Activated naive CD4-positive, alpha-beta T cell treated with anti-CD3 and anti-CD28 coated beads, Interleukin-2, amount 50 U/mL, for 72 hours (primary cell): Measurements from ENCODE around the gene NOL4L. TPM values are rescaled to one million over a fixed set of nuclear protein-coding genes. Genes with fewer than 3 reads are reported as not detected.

Source experiments
- ATAC-seq, 2 donors: fragments of 150-1000 bp; cut with Tn5 transposase; 2 replicates each; pipeline ENCODE4 v1.10.0; 2021; ENCODE audit warnings: mild to moderate bottlenecking in 2 of 2, moderate library complexity in 2 of 2
- DNase-seq, 2 donors: peaks; one replicate each; pipeline ENCODE4 v3.0.0; 2021 to 2022; ENCODE audit warnings: low spot score in 2 of 2
- H3K27ac Mint-ChIP-seq, 2 donors: one replicate each; pipeline ENCODE4 v1.8.0; 2022; ENCODE audit warnings: mild to moderate bottlenecking in 2 of 2, mixed read lengths in 2 of 2
- H3K36me3 Mint-ChIP-seq, 2 donors: one replicate each; pipeline ENCODE4 v1.8.0; 2022; ENCODE audit warnings: mixed read lengths in 2 of 2
- H3K9me3 Mint-ChIP-seq, 2 donors: one replicate each; pipeline ENCODE4 v1.8.0; 2022; ENCODE audit warnings: mixed read lengths in 2 of 2
- total RNA-seq, 2 donors: library from RNA; stranded (reverse); gene quantifications; one replicate each; pipeline ENCODE4 v1.2.3, GENCODE V29; 2022

Gene NOL4L
- total RNA-seq, 2 donors from 2014 or later = 21.2 to 30.7 TPM

GRCh38 chr20:32462900-32463641 lies 122.1 kb downstream of the NOL4L start:
- no peaks in the 10 kb centered on the region for H3K9me3 Mint-ChIP-seq
- DNase-seq = no peak

GRCh38 chr20:32461836-32462600 lies 123.1 kb downstream of the NOL4L start:
- DNase-seq = no peak
- no peaks in the 10 kb centered on the region for H3K36me3 Mint-ChIP-seq
- H3K27ac Mint-ChIP-seq = peak overlapping the region; percentile 60 to 74
- no peaks in the 10 kb centered on the region for H3K9me3 Mint-ChIP-seq
- no peak for ATAC-seq

More at GRCh38 chr20:32462900-32463641, 122.1 kb downstream of the NOL4L start:
- Mint-ChIP-seq H3K36me3 (no peaks in the 10 kb centered on the region), H3K27ac (no peak overlapping the region)
- ATAC-seq = no peak

- Mint-ChIP-seq H3K9me3 (no peaks in the 10 kb centered on the region), H3K36me3 (no peaks in the 10 kb centered on the region), H3K27ac (peak overlapping the region; percentile 60)
- DNase-seq (no peak), ATAC-seq (no peak)
Measured at GRCh38 chr20:32460683-32461320, 124.3 kb downstream of the NOL4L start.

DNA sequence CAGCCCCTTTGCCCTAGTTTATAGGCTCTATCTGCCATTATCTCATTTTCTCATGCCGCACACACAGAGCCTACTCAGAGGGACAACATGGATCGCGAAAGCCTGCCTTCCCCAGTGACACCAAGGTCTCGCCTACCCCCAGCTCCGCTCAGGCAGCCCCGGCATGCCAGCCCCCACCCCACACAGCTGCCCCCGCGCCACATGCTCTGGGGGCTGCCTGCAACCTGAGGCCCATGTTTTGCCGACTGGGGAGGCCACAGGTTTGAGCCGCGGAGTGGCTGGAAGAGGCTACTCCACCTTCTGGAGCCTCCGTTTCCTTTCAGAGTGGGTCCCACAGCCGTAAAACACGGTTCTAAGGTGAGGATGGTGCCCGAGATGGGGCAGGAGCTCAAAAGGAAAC lies 124.9 kb downstream of the NOL4L start:
- no peaks in the 10 kb centered on the region for H3K9me3 Mint-ChIP-seq
- no peak for DNase-seq
- ATAC-seq = no peak
- H3K27ac Mint-ChIP-seq = no peak overlapping the region
- no peaks in the 10 kb centered on the region for H3K36me3 Mint-ChIP-seq

GRCh38 chr20:32458837-32459220 lies 126.3 kb downstream of the NOL4L start:
- ATAC-seq = no peak
- H3K27ac Mint-ChIP-seq = peak overlapping the region; percentile 52 to 82
- H3K36me3 Mint-ChIP-seq = no peaks in the 10 kb centered on the region
- no peak for DNase-seq
- no peaks in the 10 kb centered on the region for H3K9me3 Mint-ChIP-seq

DNA sequence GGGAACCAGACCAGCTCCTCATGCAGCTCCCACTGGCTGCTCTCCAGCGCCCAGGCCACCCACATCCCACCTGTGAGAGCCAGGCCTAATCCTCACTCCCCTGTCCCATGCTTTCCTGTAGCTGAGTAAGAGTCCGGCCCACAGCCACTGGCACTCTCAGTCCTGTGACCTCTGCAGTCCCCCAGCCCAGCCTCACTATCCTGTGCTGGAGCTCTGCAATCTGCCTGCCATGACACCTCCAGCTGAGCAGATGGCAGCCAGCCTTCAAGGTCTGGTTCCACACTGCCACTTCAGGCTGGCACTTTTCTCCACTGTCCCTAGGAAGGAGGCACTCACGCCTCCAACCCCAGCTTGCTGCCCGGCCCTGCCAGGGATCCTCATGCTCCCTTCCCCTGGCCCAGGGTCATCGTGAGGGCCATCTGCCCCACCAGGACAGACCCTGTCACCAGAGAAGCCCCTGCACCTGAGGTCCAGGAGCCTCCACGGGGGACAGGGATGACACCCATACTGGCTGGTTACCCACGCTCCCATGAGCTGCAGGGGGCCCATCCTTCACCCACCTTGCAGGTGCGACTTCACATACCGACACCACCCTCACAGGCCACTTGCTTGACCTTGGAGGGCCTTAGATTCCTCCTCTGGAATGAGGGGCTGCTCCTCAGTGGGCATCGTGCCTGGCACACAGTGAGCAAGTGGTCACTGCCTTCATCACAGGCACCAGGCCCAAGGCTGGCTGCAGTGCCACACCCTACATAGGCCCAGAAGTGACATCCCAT lies 126.9 kb downstream of the NOL4L start:
- ATAC-seq = no peak
- peak overlapping the region; percentile 52 to 82 for H3K27ac Mint-ChIP-seq

GRCh38 chr20:32457479-32457986 lies 127.6 kb downstream of the NOL4L start:
- H3K27ac Mint-ChIP-seq = peak overlapping the region in 1 of 2 donors; percentile 52
- no peaks in the 10 kb centered on the region for H3K36me3 Mint-ChIP-seq
- ATAC-seq (no peak), DNase-seq (no peak)
- no peaks in the 10 kb centered on the region for H3K9me3 Mint-ChIP-seq

More for the DNA sequence above, 126.9 kb downstream of the NOL4L start:
- no peaks in the 10 kb centered on the region for H3K9me3 Mint-ChIP-seq
- DNase-seq = no peak
- H3K36me3 Mint-ChIP-seq = no peaks in the 10 kb centered on the region

DNA sequence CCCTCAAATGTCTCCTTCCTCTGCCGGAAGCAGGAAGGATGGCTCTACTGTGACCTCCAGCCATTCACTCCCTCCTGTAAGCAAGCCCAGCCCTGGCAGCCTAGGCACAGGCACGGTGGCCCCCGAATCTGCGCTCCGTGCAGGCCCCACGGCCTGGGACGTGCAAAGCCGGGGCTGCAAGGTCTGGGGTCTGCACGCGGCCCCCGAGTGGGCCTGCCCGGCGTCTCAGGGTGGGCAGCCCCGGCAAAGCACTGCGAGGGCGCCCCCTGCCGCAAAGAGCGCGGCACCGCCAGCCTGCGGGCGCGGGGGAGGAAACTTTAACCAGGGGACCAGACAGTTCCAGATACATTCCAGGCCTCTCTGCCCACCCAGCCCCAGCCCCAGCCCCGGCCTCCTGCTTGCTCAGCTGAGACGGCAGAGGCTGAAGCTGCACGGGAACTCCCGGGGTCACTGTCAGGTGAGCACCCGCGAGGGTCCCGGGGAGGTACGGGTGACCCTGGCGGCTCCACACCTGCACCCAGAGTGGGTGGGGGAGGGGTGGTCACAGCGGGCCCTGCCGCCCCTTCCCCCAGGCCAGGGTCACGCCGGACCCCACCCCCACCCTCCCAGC lies 128.2 kb downstream of the NOL4L start:
- H3K36me3 Mint-ChIP-seq = no peaks in the 10 kb centered on the region
- H3K27ac Mint-ChIP-seq = no peak overlapping the region
- no peak for ATAC-seq
- DNase-seq = peak in 1 of 2 donors; percentile 43
- no peaks in the 10 kb centered on the region for H3K9me3 Mint-ChIP-seq

GRCh38 chr20:32455901-32456701 lies 129.0 kb downstream of the NOL4L start:
- no peak overlapping the region for H3K27ac Mint-ChIP-seq
- ATAC-seq = no peak
- H3K36me3 Mint-ChIP-seq = no peaks in the 10 kb centered on the region
- no peaks in the 10 kb centered on the region for H3K9me3 Mint-ChIP-seq
- DNase-seq = no peak

DNA sequence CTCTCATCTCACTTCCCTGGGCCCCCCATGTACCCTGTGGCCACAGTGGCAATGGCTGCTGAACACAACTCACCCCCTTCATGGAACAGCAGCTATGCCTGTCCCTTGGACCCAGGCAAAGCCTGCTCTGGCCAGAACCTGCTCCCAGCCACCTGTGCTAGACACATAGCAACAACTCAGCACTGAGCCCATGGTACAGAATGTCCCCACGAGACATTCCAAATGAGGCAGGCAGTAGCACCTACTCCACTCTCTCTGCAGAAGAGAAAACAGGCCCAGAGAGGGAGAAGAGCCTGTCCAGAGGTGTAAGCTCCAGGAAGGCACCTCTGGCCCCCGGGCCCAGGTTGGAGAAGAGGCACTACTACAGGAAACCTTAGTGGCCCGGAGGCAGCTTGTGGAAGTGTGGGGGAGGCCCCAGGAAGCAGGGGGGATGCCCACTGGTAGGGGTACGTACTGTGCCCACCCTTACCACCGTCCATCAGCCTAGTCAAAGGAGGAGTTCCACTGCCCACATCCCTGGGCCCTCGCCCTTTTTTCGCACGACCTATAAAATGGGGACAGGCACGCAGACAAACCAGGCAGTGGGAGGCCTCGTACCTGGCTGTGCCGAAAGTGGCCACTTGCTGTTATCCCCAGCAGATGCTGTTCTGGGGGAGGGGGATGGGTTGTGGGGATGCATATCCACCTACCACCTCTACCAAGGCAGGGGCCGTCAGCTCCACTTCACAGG lies 129.8 kb downstream of the NOL4L start:
- no peaks in the 10 kb centered on the region for H3K9me3 Mint-ChIP-seq
- H3K27ac Mint-ChIP-seq = peak overlapping the region in 1 of 2 donors; percentile 36
- no peaks in the 10 kb centered on the region for H3K36me3 Mint-ChIP-seq
- ATAC-seq (no peak), DNase-seq (no peak)

- DNase-seq (no peak), ATAC-seq (no peak)
- Mint-ChIP-seq H3K9me3 (no peaks in the 10 kb centered on the region), H3K27ac (peak overlapping the region; percentile 33 to 40), H3K36me3 (no peaks in the 10 kb centered on the region)
Measured at GRCh38 chr20:32454164-32455145, 130.7 kb downstream of the NOL4L start.

DNA sequence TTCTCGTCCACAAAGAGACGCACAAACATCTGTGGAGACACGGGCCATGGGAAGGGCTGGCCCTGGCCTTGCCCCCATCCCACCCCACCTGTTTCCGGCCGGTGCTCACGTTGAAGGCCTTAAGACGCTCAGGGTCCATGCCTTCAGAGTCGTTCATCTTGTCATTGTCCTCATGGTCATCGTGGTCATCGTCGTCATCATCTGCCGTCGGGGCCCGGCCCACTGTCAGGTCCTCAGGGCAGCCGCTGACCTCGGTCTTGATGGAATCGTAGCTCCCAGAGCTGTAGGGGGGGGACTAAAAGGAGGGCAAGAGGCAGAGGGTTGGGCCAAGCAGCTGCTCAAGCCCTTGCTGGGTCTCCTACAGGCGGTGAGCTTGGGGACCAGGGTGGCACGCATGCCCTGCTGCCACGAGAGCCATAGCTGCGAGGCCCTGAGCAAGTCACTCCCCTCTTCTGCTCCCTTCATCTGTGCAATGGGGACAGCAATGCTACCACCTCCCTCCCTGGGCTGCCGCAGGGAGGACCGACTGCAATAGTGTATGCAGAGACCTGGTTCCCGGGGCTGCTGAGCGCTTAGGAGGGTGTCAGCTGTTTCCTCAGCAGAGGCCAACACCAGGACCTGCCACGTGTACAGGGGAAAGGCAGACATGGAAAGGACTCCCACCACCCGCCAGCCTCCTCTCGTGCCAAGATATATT lies 131.5 kb downstream of the NOL4L start:
- Mint-ChIP-seq H3K36me3 (no peaks in the 10 kb centered on the region), H3K9me3 (no peaks in the 10 kb centered on the region), H3K27ac (peak overlapping the region in 1 of 2 donors; percentile 72)
- ATAC-seq = no peak
- DNase-seq = no peak

- Mint-ChIP-seq H3K9me3 (no peaks in the 10 kb centered on the region), H3K36me3 (no peaks in the 10 kb centered on the region), H3K27ac (peak overlapping the region; percentile 66 to 72)
- DNase-seq (no peak), ATAC-seq (no peak)
Measured at GRCh38 chr20:32452776-32453466, 132.2 kb downstream of the NOL4L start.
